GM12878 (cell line): Measurements from ENCODE around the gene PKP4. TPM values are rescaled to one million over a fixed set of nuclear protein-coding genes. Genes with fewer than 3 reads are reported as not detected.

Experiments used
- ATAC-seq: fragments of 200-7000 bp; cut with Tn5 transposase; 3 replicates; pipeline ENCODE4 v1.9.1; 2020; ENCODE audit warnings: mild to moderate bottlenecking, moderate library complexity
- BruUV-seq: library from RNA; stranded (reverse); fragments of 400-500 nt; replicated peaks from 2 replicates; lab custom pipeline; 2021; lab: Mats Ljungman, UMichigan
- CTCF ChIA-PET: fragments of 300-600 bp; sonication (Branson Sonifier 250); formaldehyde crosslinking; extraction: SDS; loops from one replicate; lab custom pipeline; 2021; ENCODE audit warnings: inconsistent platforms; lab: Yijun Ruan, JAX
- POLR2A ChIA-PET: fragments of 350-600 bp; formaldehyde crosslinking; extraction: SDS; loops from one replicate; lab custom pipeline; 2021; ENCODE audit warnings: inconsistent platforms; lab: Charles Lee
- RAD21 ChIA-PET: fragments of 300-600 bp; sonication (Branson Sonifier 250); formaldehyde crosslinking; loops from one replicate; lab custom pipeline; 2023; ENCODE audit warnings: antibody characterized with exemption; ENCODE audit not compliant: unreplicated experiment; lab: Charles Lee
- SMC1A ChIA-PET: fragments of 300-600 bp; sonication (Branson Sonifier 250); formaldehyde crosslinking; loops from one replicate; lab custom pipeline; 2023; ENCODE audit not compliant: unreplicated experiment, uncharacterized antibody; lab: Charles Lee
- DNase-seq: peaks from one replicate; pipeline ENCODE4 v3.0.0-alpha.2; 2011; ENCODE audit warnings: low read depth, low spot score
- FAIRE-seq: peaks from 3 replicates; lab custom pipeline; 2011; peaks lifted over from hg19 to GRCh38; lab: Jason Lieb, UNC
- H2AFZ ChIP-seq: 2 replicates; pipeline ENCODE4 v1.6.0; 2011; ENCODE audit warnings: low read depth, low read length, control low read depth; ENCODE audit not compliant: control insufficient read depth
- H3K27ac ChIP-seq: 2 replicates; pipeline ENCODE4 v1.5.1; 2011; ENCODE audit warnings: control low read depth; ENCODE audit not compliant: control insufficient read depth, insufficient read depth
- H3K27me3 ChIP-seq, 2 experiments: replicated peaks in 1 of 2; 2 replicates each; pipeline versions ENCODE4 v1.6.0 to v1.6.1; 2011; ENCODE audit warnings: low read length in 1 of 2; ENCODE audit not compliant: control insufficient read depth in 2 of 2, insufficient read depth in 2 of 2
- H3K36me3 ChIP-seq, 2 experiments: 2 replicates each; pipeline ENCODE4 v1.5.1; 2011; ENCODE audit warnings: low read length in 1 of 2; ENCODE audit not compliant: control insufficient read depth in 2 of 2, insufficient read depth in 2 of 2
- H3K4me1 ChIP-seq: 2 replicates; pipeline ENCODE4 v1.6.1; 2011; ENCODE audit warnings: mild to moderate bottlenecking, low read length, moderate library complexity, mixed read lengths; ENCODE audit not compliant: control insufficient read depth, insufficient read depth
- H3K4me2 ChIP-seq: 2 replicates; pipeline ENCODE4 v1.6.0; 2011; ENCODE audit warnings: control low read depth; ENCODE audit not compliant: control insufficient read depth, insufficient read depth
- H3K4me3 ChIP-seq: fragments of 200-600 bp; sonication (generic); 2 replicates; pipeline ENCODE4 v1.5.1; 2016
- H3K79me2 ChIP-seq: 2 replicates; pipeline ENCODE4 v1.6.0; 2011; ENCODE audit warnings: low read length; ENCODE audit not compliant: control insufficient read depth, insufficient read depth
- H3K9ac ChIP-seq: 2 replicates; pipeline ENCODE4 v1.8.0; 2011; ENCODE audit warnings: low read length, control low read depth, mixed read lengths; ENCODE audit not compliant: control insufficient read depth, insufficient read depth
- H3K9me3 ChIP-seq: replicated peaks from 3 replicates; pipeline ENCODE4 v1.5.1; 2011; ENCODE audit warnings: mild to moderate bottlenecking, low read length; ENCODE audit not compliant: control insufficient read depth, insufficient read depth
- H4K20me1 ChIP-seq: 2 replicates; pipeline ENCODE4 v1.6.0; 2011; ENCODE audit not compliant: control insufficient read depth, insufficient read depth
- BCLAF1 ChIP-seq: fragments of 450-650 bp; IDR thresholded peaks from 2 replicates; pipeline ENCODE4 v1.6.1; 2017; ENCODE audit warnings: antibody characterized with exemption, mild to moderate bottlenecking, moderate library complexity
- CBFB ChIP-seq: IDR thresholded peaks from 2 replicates; pipeline ENCODE4 v1.6.1; 2016; ENCODE audit warnings: antibody characterized with exemption, low read depth
- CHD2 ChIP-seq: IDR thresholded peaks from 2 replicates; pipeline ENCODE4 v1.6.1; 2011; ENCODE audit warnings: low read depth, low read length, improper control_type of control experiment, borderline replicate concordance
- CREM ChIP-seq: IDR thresholded peaks from 2 replicates; pipeline ENCODE4 v1.6.1; 2014; ENCODE audit warnings: antibody characterized with exemption, low read depth
- CUX1 ChIP-seq: IDR thresholded peaks from 2 replicates; pipeline ENCODE4 v1.6.1; 2012; ENCODE audit warnings: improper control_type of control experiment, low read depth, low read length; ENCODE audit not compliant: insufficient replicate concordance
- FOXM1 ChIP-seq: IDR thresholded peaks from 2 replicates; pipeline ENCODE4 v1.6.1; 2012; ENCODE audit warnings: low read depth, mild to moderate bottlenecking, inconsistent platforms, low read length, moderate library complexity
- GABPA ChIP-seq: IDR thresholded peaks from 2 replicates; pipeline ENCODE4 v1.6.1; 2014; ENCODE audit warnings: antibody characterized with exemption, low read depth, mild to moderate bottlenecking, inconsistent platforms
- GATAD2B ChIP-seq: fragments of 450-650 bp; conservative IDR thresholded peaks from 2 replicates; pipeline ENCODE4 v1.6.1; 2017; ENCODE audit warnings: low read depth, mild to moderate bottlenecking, moderate library complexity
- MEF2B ChIP-seq: fragments of 450-650 bp; IDR thresholded peaks from 2 replicates; pipeline ENCODE4 v1.6.1; 2018; ENCODE audit warnings: mild to moderate bottlenecking, moderate library complexity; ENCODE audit not compliant: partially characterized antibody, poor library complexity, severe bottlenecking
- NRF1 ChIP-seq: conservative IDR thresholded peaks from 2 replicates; pipeline ENCODE4 v1.6.1; 2011; ENCODE audit warnings: mild to moderate bottlenecking, low read depth, low read length, improper control_type of control experiment
- REST ChIP-seq: IDR thresholded peaks from 2 replicates; pipeline ENCODE4 v1.6.1; 2012; ENCODE audit warnings: mild to moderate bottlenecking, low read depth, low read length
- RUNX3 ChIP-seq: IDR thresholded peaks from 2 replicates; pipeline ENCODE4 v1.6.1; 2012; ENCODE audit warnings: low read length, inconsistent platforms
- SREBF1 ChIP-seq: IDR thresholded peaks from 2 replicates; pipeline ENCODE4 v1.6.1; 2012; ENCODE audit warnings: mild to moderate bottlenecking, low read length
- TCF12 ChIP-seq: IDR thresholded peaks from 2 replicates; pipeline ENCODE4 v1.6.1; 2011; ENCODE audit warnings: low read depth, mild to moderate bottlenecking, low read length
- ZSCAN29 ChIP-seq: fragments of 450-650 bp; IDR thresholded peaks from 2 replicates; pipeline ENCODE4 v1.6.1; 2017; ENCODE audit warnings: mild to moderate bottlenecking, moderate library complexity
- in situ Hi-C: fragments of 300-500 bp; cut with MboI; formaldehyde crosslinking; loops from 9 replicates; pipeline ENCODE4 v1.14.3; 2018; ENCODE audit warnings: mixed read lengths
- intact Hi-C: fragments of 100-400 bp; cut with micrococcal nuclease; formaldehyde crosslinking; loops from one replicate; pipeline ENCODE4 v1.14.2; 2022; ENCODE audit not compliant: unreplicated experiment
- polyA plus RNA-seq, 11 experiments: library from polyadenylated mRNA; depleted of rRNA in 4 of 11; unstranded in 6 of 11; stranded (reverse) in 5 of 11; fragments of >200 nt; fragmentation: Nextera tagmentation in 4 of 11; fragmentation: Illumina TruSeq in 1 of 11; extraction: Ambion mirVana in 4 of 11; extraction: Trizol in 1 of 11; gene quantifications; 1 replicate in 1 of 11; 2 replicates in 10 of 11; pipeline versions ENCODE4 v1.2.1 to v1.2.3, GENCODE V29; 2011 to 2016; ENCODE audit warnings: inconsistent platforms in 2 of 11, missing spikeins in 2 of 11, low read depth in 1 of 11
- total RNA-seq, 4 experiments: library from RNA; depleted of rRNA in 3 of 4; stranded (reverse); fragments of >200 nt in 3 of 4; fragmentation: Illumina TruSeq in 1 of 4; extraction: Trizol in 1 of 4; gene quantifications; 2 replicates each; pipeline versions ENCODE4 v1.2.1 to v1.2.3, GENCODE V29; 2013 to 2021

Gene PKP4
- total and polyA plus RNA-seq, 10 of the 15 experiments (the other 5 are each of a cell fraction or from before 2014, with no cell fraction given), result 4.8 to 35.8 (median 17.7) TPM

- no peaks in the 10 kb centered on the region for H3K36me3 ChIP-seq
- H3K27ac ChIP-seq, result no peak overlapping the region
- no peaks in the 10 kb centered on the region; a peak in 2 of 4 replicates for H3K27me3 ChIP-seq
- no peaks in the 10 kb centered on the region for H3K4me1 ChIP-seq
- no peak overlapping the region for H3K4me2 ChIP-seq
- SMC1A ChIA-PET, result no interaction called here
- H2AFZ ChIP-seq, result no peak overlapping the region
- intact Hi-C loops (no loop called here), in situ Hi-C loops (no loop called here)
- no peaks in the 10 kb centered on the region for H3K79me2 ChIP-seq
- CTCF ChIA-PET, result interaction anchor here (0.8 kb wide), 1 partner anchor 18 kb away, joined by 3 read pairs; no protein-coding TSS in a partner anchor
- H3K9ac ChIP-seq, result no peak overlapping the region
- no peaks in the 10 kb centered on the region for H4K20me1 ChIP-seq
- ATAC-seq, result no peak
- RAD21 ChIA-PET, result no interaction called here
- H3K9me3 ChIP-seq, result no peaks in the 10 kb centered on the region
- no TSS peak for BruUV-seq
- FAIRE-seq, result no peak
- H3K4me3 ChIP-seq, result no peak overlapping the region
- DNase-seq, result no peak
- POLR2A ChIA-PET, result no interaction called here
- TF ChIP-seq REST (no peak), MEF2B (no peak), FOXM1 (no peak), CBFB (no peak), TCF12 (no peak), RUNX3 (no peak), NRF1 (no peak), CUX1 (no peak), BCLAF1 (no peak), SREBF1 (no peak), CHD2 (no peak), GABPA (no peak), GATAD2B (no peak), ZSCAN29 (no peak), CREM (no peak)
These were observed 238.6 kb downstream of the PKP4 start for GRCh38 chr2:158695305-158695704.
